Activated CD4-positive, alpha-beta T cell treated with anti-CD3 and anti-CD28 coated beads for 48 hours (primary cell): ENCODE data around the gene DIP2C.
"Not testable (repeated sequence)": the region's sequence is repeated elsewhere in the genome, so short reads cannot be mapped to it uniquely, and the experiment has no call there.

ENCODE experiments used
- DNase-seq: peaks from one replicate; pipeline ENCODE4 v3.0.0-alpha.2; 2020

Gene DIP2C

DNA sequence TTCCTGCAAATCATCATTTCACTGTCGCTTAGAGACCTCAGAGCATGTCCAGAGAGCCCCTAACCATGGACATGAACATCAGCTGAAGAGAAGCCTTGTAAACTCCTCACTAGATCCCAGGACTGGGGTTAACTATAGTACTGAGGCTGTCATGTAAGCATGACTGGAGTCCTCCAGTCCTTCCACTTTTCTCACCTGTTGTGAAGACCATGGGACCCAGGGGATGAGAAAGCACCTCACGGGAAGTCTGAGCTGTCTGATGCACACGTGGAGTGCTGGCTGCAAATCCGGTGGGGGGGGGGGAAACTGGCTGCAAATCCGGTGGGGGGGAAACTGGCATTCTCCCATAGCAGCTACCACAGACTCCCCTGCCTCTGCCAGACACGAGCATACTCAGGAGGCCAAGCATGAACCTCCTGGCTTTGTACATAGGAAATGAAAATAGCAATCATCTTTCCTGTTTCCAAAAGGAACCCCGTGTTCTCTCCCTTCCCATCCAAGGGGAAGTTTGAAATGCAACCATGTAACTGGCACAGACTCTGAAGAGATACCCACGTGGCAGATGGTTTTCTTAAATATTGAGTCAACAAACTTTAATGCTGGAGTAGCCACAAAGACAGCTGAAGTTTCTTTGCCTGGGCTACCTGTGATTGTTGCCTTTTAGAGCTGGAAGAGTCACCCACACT, 292.8 kb downstream of the DIP2C start:
- no peak for DNase-seq

GRCh38 chr10:396107-396506, 293.4 kb downstream of the DIP2C start:
- no peak for DNase-seq

DNA sequence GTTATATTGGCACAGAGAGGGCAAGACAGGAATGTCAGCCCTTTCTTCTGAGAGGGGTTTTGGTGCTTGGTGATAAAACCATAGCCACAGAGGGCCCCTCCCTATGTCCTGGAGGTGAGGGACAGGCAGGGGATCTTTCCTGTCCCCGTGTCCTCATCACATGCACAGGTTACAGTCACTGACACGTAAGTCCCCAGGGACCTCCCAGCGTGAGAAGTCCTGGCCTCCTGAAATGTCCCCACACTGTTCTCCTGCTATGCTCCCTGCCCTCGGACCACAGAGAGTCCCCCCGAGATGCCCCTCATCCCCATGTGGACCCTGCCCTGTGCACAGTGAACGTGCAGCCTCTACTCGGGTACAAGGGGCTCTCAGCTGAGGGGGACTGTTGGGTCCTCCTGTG, 293.8 kb downstream of the DIP2C start:
- no peak for DNase-seq

- not testable (repeated sequence) for DNase-seq
These were observed 294.9 kb downstream of the DIP2C start for GRCh38 chr10:394439-395101.

- no peak for DNase-seq
These were observed 295.6 kb downstream of the DIP2C start for GRCh38 chr10:393787-394438.

DNA sequence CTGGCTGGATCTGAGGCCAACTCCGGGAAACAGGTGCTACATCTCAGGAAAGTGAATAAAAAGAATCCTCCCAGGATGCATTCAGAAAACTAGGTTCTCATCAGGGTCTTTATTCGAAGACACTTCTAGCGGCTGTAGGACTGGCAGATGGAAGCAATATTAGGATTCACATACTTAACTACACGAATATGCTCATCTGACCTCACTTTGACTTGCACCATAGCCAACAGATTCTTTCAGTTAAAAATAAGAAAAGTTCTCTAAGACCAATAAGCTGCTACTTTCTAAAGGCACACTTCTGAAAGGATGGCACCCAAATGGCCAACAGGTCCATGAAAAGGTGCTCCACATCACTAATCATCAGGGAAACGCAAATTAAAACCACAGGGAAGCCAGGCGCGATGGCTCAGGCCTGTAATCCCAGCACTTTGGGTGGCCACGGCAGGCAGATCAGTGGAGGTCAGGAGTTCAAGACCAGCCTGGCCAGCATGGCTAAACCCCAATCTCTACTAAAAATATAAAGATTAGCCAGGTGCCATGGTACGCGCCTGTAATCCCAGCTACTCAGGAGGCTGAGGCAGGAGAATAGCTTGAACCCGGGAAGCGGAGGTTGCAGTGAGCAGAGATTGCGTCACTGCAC, 296.2 kb downstream of the DIP2C start:
- DNase-seq, result no peak

DNA sequence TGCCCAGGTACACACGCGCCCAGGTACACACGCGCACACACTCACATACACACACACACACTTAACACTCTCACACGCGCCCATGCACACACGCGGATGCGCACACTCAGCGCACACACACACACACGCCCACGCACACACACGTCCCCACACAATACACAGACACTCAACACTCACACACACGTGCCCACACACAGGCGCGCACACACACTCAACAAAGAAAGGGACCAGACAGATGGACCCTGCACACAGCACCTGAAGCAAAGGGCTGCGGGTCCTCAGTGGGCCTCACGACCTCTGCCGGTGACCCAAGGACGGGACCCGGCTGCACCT, 296.8 kb downstream of the DIP2C start:
- no peak for DNase-seq

- DNase-seq, result no peak
These were observed 297.4 kb downstream of the DIP2C start for GRCh38 chr10:391847-392704.

DNA sequence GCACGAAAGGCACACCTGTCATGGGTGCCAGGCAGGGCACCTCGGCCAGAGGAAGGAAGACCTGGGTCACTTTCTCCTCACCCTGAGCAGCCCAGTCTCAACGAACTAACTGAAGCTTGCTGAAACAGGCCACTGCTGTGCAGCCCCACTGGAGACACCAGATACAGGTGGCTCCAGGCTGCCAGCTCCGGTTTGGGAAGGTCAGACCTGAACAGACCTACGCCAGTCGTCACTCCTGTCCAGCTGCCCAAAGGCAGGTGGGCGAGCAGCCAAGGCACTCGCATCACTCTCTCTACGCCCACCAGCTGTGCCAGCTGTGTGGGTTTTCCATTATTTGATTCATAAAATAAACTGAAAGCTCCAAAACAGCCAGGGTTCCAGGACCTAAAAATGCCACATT, 298.2 kb downstream of the DIP2C start:
- DNase-seq, result no peak

- no peak for DNase-seq
These were observed 298.9 kb downstream of the DIP2C start for GRCh38 chr10:390449-391100.

- no peak for DNase-seq
These were observed 299.5 kb downstream of the DIP2C start for GRCh38 chr10:389836-390448.

DNA sequence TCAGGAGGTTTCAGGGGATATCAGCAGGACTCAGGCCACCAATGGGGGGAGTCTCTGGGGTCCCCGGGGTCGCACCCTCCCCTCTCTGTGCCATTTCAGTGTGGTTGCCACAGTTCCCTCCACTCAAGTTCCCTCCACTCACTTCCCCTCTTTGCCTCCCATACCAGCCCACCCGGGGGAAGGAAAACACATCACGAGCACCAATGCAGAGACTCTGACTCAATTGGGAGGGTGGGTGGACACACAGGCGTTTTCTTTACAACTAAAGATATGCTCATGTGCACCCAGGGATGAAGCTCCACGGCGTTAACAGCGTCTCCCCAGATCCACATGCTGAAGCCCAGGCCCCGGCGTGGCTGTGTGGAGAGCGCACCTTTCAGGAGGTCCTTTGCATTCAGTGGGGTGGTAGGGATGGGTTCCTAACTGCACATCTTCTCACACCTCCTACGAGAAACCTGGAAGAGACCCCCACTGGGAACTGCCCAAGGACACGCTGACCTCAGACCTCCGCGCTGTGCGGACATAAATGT, 300.1 kb downstream of the DIP2C start:
- no peak for DNase-seq

- DNase-seq, result no peak
These were observed 300.8 kb downstream of the DIP2C start for GRCh38 chr10:388661-389045.

- no peak for DNase-seq
These were observed 301.4 kb downstream of the DIP2C start for GRCh38 chr10:387909-388660.

DNA sequence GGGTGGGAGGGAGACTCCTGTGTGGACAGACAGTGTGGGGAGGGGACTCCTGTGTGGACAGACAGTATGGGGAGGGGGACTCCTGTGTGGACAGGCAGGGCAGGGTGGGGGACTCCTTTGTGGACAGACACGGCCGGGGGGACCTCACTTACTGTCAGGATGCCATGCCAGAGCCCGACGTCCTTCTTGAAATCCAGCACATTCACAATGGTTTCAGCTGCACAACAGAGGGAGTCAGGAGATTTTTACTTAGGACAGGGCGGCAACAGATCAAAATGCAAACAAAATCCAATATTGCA, 301.9 kb downstream of the DIP2C start:
- no peak for DNase-seq

GRCh38 chr10:386771-387592, 302.5 kb downstream of the DIP2C start:
- no peak for DNase-seq

GRCh38 chr10:385571-386300, 303.7 kb downstream of the DIP2C start:
- DNase-seq, result no peak

DNA sequence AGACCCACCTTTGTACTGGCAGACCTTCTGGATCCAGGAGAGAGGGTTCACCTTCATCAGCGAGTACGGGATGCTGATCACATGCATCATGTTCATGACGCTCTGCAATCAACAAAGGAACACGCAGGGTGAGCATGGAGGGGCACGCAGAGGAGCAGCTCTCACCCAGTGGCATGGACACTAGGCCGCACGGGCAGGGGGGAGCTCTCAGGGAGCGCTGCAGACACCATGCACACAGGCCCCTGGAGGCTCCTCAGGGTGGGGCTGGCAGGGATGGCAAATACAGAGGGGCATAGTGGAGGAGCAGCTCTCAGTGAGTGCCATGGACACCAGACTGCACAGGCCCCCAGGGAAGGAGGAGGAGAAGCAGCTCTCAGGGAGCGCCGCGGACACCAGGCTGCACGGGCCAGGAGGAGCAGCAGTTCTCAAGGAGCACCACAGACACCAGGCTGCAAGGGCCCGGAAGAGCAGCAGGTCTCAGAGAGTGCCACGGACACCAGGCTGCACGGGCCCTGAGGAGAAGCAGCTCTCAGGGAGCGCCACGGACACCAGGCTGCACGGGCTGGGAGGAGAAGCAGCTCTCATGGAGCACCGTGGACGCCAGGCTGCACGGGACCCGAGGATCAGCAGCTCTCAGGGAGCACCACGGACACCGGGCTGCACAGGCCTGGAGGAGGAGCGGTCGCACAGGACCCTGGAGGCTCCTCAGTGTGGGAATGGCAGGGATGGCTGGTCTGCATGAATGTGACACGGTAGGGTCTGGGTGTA, 304.7 kb downstream of the DIP2C start:
- no peak for DNase-seq

DNA sequence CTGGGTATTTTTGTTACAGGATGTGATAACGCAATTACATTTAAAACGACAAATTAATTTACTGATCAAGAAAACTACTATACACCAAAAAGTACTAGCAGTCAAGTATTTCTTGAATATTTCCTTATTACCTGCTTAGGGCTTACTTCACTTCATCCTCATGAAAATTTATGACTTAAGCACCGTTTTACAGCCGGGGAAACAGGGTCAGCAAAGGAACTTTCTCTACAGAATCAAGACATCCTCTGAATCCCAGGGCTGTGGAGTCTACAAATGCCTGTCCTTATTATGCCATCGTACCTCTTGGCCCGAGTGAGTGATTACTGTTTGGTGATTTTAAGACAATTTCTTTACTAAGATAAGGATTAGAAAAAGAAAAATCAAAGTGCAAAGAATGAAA, 305.9 kb downstream of the DIP2C start:
- DNase-seq, result no peak
